HG03175 (cell line): ENCODE data around the gene IL1RL2.

Experiments used
- ATAC-seq: cut with Tn5 transposase; IDR thresholded peaks from one replicate; pipeline ENCODE4 v1.9.1; 2021; ENCODE audit warnings: mild to moderate bottlenecking, moderate library complexity; ENCODE audit not compliant: unreplicated experiment

Gene IL1RL2

GRCh38 chr2:102238039-102238756 lies 51.4 kb downstream of the IL1RL2 start:
- ATAC-seq, result no peak

- ATAC-seq, result no peak
Observed at GRCh38 chr2:102238778-102239177, 52.0 kb downstream of the IL1RL2 start.

- no peak for ATAC-seq
Observed at GRCh38 chr2:102239344-102239743, 52.5 kb downstream of the IL1RL2 start.

GRCh38 chr2:102240640-102241370 lies 54.0 kb downstream of the IL1RL2 start:
- ATAC-seq, result peak; percentile 86

- ATAC-seq, result no peak
Observed at GRCh38 chr2:102241616-102242305, 54.9 kb downstream of the IL1RL2 start.

- ATAC-seq, result no peak
Observed at GRCh38 chr2:102245266-102246151, 58.7 kb downstream of the IL1RL2 start.

- ATAC-seq, result no peak
Observed at GRCh38 chr2:102250278-102250821, 63.5 kb downstream of the IL1RL2 start.

GRCh38 chr2:102251042-102251848 lies 64.4 kb downstream of the IL1RL2 start:
- ATAC-seq, result peak; percentile 61

GRCh38 chr2:102251849-102252203 lies 65.0 kb downstream of the IL1RL2 start:
- ATAC-seq, result no peak

GRCh38 chr2:102252236-102252635 lies 65.4 kb downstream of the IL1RL2 start:
- no peak for ATAC-seq

- ATAC-seq, result no peak
Observed at GRCh38 chr2:102253140-102253752, 66.4 kb downstream of the IL1RL2 start.

- ATAC-seq, result no peak
Observed at GRCh38 chr2:102253753-102254150, 66.9 kb downstream of the IL1RL2 start.

GRCh38 chr2:102256276-102256675 lies 69.5 kb downstream of the IL1RL2 start:
- ATAC-seq, result no peak

- ATAC-seq, result no peak
Observed at GRCh38 chr2:102256874-102257462, 70.1 kb downstream of the IL1RL2 start.

- ATAC-seq, result no peak
Observed at GRCh38 chr2:102258025-102258385, 71.2 kb downstream of the IL1RL2 start.

- ATAC-seq, result no peak
Observed at GRCh38 chr2:102258386-102259074, 71.7 kb downstream of the IL1RL2 start.

GRCh38 chr2:102261467-102262135 lies 74.8 kb downstream of the IL1RL2 start:
- no peak for ATAC-seq
